Stimulated activated naive B cell treated with anti-CD40 and anti-IgM and Interleukin-4, amounts not matched to agents 10 μg/mL and 1 μg/mL and 100 μg/mL, for 72 hours (primary cell): ENCODE measurements around the gene HPSE2.
"Not testable (repeated sequence)": the region's sequence is repeated elsewhere in the genome, so short reads cannot be mapped to it uniquely, and the experiment has no call there.

ENCODE experiments used
- ATAC-seq, 2 donors: fragments of 150-1000 bp; cut with Tn5 transposase; replicated peaks; 2 replicates each; pipeline ENCODE4 v1.10.0; 2021; ENCODE audit warnings: moderate library complexity in 1 of 2
- DNase-seq: peaks from one replicate; pipeline ENCODE4 v3.0.0; 2021
- H3K27ac Mint-ChIP-seq: one replicate; pipeline ENCODE4 v1.8.0; 2022; ENCODE audit warnings: mild to moderate bottlenecking, mixed read lengths
- H3K27me3 Mint-ChIP-seq, 2 donors: one replicate each; pipeline ENCODE4 v1.8.0; 2022; ENCODE audit warnings: mixed read lengths in 2 of 2
- H3K36me3 Mint-ChIP-seq, 2 donors: one replicate each; pipeline ENCODE4 v1.8.0; 2022; ENCODE audit warnings: mixed read lengths in 2 of 2, mild to moderate bottlenecking in 1 of 2
- H3K4me1 Mint-ChIP-seq, 2 donors: one replicate each; pipeline ENCODE4 v1.8.0; 2022; ENCODE audit warnings: mixed read lengths in 2 of 2, mild to moderate bottlenecking in 1 of 2
- H3K4me3 Mint-ChIP-seq, 2 donors: one replicate each; pipeline ENCODE4 v1.8.0; 2022; ENCODE audit warnings: mild to moderate bottlenecking in 2 of 2, mixed read lengths in 2 of 2, moderate library complexity in 1 of 2
- H3K9me3 Mint-ChIP-seq, 2 donors: one replicate each; pipeline ENCODE4 v1.8.0; 2022; ENCODE audit warnings: mixed read lengths in 2 of 2, mild to moderate bottlenecking in 1 of 2

Gene HPSE2

DNA sequence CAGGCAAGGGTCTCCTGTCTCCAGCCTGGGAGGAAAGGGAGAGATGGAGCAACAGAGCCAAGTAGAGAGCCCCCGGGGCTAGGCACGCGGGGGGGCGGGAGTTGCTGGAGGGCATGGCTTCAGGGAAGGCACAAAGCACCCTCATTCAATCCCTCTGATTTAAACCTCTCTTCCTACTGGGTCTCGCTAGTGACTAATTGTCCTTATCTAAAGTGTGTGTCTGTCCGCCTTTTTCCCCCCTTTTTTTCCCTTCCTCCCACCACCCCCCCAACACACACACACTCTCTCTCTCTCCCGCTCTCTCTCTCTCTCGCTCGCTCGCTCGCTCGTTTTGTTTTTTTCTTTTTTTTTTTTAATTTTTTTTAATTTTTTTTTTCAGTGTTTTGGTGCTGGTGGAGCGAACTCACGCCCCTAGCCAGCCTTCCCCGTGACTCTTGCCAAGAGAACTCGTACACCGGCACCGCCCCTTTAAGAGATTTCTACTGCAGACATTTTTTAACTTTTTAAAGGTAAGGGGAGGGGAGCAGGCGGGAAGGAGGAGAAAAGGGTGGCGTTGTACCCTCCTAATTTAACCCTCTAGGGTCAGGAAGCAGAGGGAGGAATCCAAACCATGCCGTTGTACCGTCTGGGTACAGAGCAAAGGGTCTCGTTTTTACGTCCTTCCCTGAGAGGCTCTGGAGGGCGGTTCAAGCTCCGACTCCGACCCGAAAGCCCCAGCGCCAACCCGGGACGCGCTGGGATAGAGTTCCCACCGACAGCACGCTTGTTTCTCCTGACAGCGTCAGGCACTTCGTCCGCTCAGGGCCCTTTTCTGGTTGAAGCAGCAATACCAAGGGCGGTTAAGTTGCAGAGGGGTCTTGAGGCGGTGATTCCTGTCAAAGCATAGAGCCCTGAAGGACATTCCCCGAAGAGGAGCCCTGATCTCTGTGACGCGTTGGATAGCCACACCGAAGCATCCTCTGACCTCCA lies at the start of gene HPSE2:
TSS of gene HPSE2 (minus strand) at position 195 of the 969 bp plus-strand sequence.
- H3K9me3 Mint-ChIP-seq, result peaks cover 4 to 5% of the 10 kb centered on the region in 2 donors
- H3K27ac Mint-ChIP-seq, result peak within 1 kb of the TSS; percentile 76
- DNase-seq (no peak), ATAC-seq (no peak)
- H3K36me3 Mint-ChIP-seq, result peaks cover 0 to 4% of the 10 kb centered on the region in 2 donors
- H3K4me1 Mint-ChIP-seq, result peaks cover 15 to 35% of the 10 kb centered on the region in 2 donors
- H3K27me3 Mint-ChIP-seq, result peaks cover 62 to 71% of the 10 kb centered on the region in 2 donors
- no peak within 1 kb of the TSS for H3K4me3 Mint-ChIP-seq

GRCh38 chr10:99280472-99280871 lies 44.8 kb upstream of the HPSE2 start:
- H3K4me3 Mint-ChIP-seq, result no peak overlapping the region
- peaks cover 12 to 13% of the 10 kb centered on the region in 2 donors for H3K9me3 Mint-ChIP-seq
- ATAC-seq, result no peak
- no peak for DNase-seq
- no peak overlapping the region for H3K27ac Mint-ChIP-seq
- H3K4me1 Mint-ChIP-seq, result no peaks in the 10 kb centered on the region
- H3K36me3 Mint-ChIP-seq, result peaks cover 0 to 2% of the 10 kb centered on the region in 2 donors
- peaks cover 34 to 62% of the 10 kb centered on the region in 2 donors for H3K27me3 Mint-ChIP-seq

GRCh38 chr10:99279626-99280111 lies 44.0 kb upstream of the HPSE2 start:
- no peak overlapping the region for H3K27ac Mint-ChIP-seq
- H3K4me3 Mint-ChIP-seq, result no peak overlapping the region
- H3K4me1 Mint-ChIP-seq, result no peaks in the 10 kb centered on the region
- H3K9me3 Mint-ChIP-seq, result peaks cover 9 to 10% of the 10 kb centered on the region in 2 donors
- H3K36me3 Mint-ChIP-seq, result peaks cover 0 to 2% of the 10 kb centered on the region in 2 donors
- H3K27me3 Mint-ChIP-seq, result peaks cover 32 to 60% of the 10 kb centered on the region in 2 donors
- ATAC-seq (no peak), DNase-seq (no peak)

DNA sequence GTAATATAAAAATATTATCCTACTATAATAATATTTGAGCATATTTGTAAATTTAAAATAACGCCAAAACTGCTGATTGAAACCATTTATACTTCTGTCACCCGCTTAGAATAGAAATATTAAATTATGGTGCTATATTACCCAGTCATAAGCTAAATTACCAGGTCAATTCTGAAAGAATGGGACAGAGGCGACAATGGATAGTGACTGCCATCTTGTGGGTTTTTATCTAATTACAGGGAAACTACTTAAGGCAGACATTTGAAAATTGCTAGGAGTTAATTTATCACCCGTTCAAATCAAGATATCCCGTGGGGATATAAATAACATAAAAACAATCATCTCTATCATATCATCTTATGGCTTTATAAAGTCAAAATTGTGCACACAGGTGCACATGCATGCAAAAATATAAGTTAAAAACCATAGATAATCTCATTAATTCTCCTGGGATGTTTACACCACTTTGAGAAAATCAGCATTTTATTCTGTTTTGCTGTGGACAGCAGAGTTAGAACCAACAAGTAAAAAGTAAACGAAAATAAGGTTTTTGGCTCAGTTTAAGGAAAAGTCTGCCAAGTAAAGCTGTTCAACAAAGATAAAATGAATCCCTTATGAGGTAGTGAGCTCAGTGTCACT lies 41.3 kb upstream of the HPSE2 start:
- no peak for ATAC-seq
- no peak for DNase-seq
- peaks cover 0 to 2% of the 10 kb centered on the region in 2 donors for H3K36me3 Mint-ChIP-seq

GRCh38 chr10:99266383-99266782 lies 30.7 kb upstream of the HPSE2 start:
- Mint-ChIP-seq H3K9me3 (peaks cover 15 to 16% of the 10 kb centered on the region in 2 donors), H3K4me1 (no peaks in the 10 kb centered on the region), H3K4me3 (no peak overlapping the region), H3K27ac (no peak overlapping the region), H3K36me3 (peaks cover 0 to under 1% of the 10 kb centered on the region in 2 donors), H3K27me3 (peaks cover 23 to 29% of the 10 kb centered on the region in 2 donors)
- DNase-seq (no peak), ATAC-seq (no peak)

More for the DNA sequence above, 41.3 kb upstream of the HPSE2 start:
- Mint-ChIP-seq H3K9me3 (no peaks in the 10 kb centered on the region), H3K4me3 (no peak overlapping the region), H3K27ac (no peak overlapping the region), H3K27me3 (peaks cover 28 to 44% of the 10 kb centered on the region in 2 donors), H3K4me1 (no peaks in the 10 kb centered on the region)

DNA sequence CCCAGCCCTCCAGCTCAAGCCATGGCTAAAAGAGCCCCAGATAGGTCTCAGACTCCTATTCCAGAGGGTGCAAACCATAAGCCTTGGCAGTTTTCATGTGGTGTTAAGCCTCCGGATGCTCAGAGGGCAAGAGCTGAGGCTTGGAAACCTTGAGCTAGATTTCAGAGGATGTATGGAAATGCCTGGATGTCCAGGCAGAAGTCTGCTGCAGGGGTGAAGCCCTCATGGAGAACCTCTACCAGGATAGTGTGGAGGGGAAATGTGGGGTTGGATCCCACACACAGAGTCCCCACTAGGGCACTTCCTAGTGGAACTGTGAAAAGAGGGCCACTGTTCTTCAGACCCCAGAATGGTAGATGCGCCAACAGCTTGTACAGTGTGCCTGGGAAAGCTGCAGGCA lies 13.2 kb upstream of the HPSE2 start:
- Mint-ChIP-seq H3K9me3 (peaks cover 7 to 14% of the 10 kb centered on the region in 2 donors), H3K4me1 (no peaks in the 10 kb centered on the region), H3K27me3 (peaks cover 28 to 36% of the 10 kb centered on the region in 2 donors), H3K27ac (no peak overlapping the region), H3K36me3 (peaks cover 5 to 7% of the 10 kb centered on the region in 2 donors), H3K4me3 (no peak overlapping the region)
- no peak for DNase-seq
- no peak for ATAC-seq

- H3K27ac Mint-ChIP-seq, H3K4me1 Mint-ChIP-seq, DNase-seq, H3K36me3 Mint-ChIP-seq, ATAC-seq, H3K4me3 Mint-ChIP-seq: not testable (repeated sequence)
- Mint-ChIP-seq H3K27me3 (peaks cover 28 to 36% of the 10 kb centered on the region in 2 donors), H3K9me3 (peaks cover 7 to 11% of the 10 kb centered on the region in 2 donors)
These were observed 12.2 kb upstream of the HPSE2 start for GRCh38 chr10:99247893-99248292.

- Mint-ChIP-seq H3K36me3 (peaks cover 0 to 3% of the 10 kb centered on the region in 2 donors), H3K27me3 (peaks cover 57 to 69% of the 10 kb centered on the region in 2 donors), H3K4me1 (peaks cover 15 to 35% of the 10 kb centered on the region in 2 donors), H3K27ac (peak overlapping the region; percentile 76), H3K4me3 (no peak overlapping the region), H3K9me3 (peaks cover 3 to 4% of the 10 kb centered on the region in 2 donors)
- no peak for DNase-seq
- no peak for ATAC-seq
These were observed 1.1 kb upstream of the HPSE2 start for GRCh38 chr10:99236627-99237309.

DNA sequence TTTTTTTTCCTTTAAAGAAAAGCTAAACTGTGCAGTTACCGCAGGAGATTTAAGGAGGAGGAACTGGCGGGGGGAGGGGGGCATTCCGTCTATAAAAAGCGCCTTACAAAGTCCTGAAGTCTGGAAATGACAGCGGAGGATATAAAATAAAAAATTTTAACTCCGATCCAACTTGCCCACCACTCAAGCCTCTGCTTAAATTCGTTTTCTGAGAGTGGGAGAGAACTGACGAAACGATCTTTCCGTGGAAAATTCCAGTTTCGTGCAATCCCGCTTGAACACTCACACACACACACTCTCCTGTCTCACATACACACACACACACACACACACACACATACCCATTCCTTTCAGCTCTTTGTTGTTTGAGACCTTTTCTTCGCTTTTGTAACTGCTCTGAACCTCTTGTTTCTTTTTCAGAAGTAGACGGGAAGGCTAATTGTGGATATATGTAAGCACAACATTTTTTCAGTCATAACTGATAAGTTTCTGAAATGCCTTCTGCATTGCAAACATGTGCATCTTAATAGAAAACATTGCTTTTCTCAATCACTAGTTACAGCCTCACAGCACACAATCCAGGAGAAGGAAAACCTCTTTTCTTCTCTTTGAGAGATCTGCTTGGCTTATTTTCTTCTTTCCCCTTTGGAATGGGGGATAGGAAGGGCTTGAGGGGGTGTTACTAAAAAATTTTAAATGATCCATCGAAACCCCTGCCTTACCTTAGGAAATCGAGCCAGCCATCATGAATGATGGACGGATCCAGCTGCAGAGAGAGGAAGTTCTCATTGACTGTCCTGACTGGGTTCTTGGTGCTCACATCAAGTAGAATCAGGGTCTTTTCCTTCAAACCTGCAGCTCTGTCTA lies 628 bp downstream of the HPSE2 start:
- H3K4me3 Mint-ChIP-seq, result no peak overlapping the region
- peaks cover 4 to 5% of the 10 kb centered on the region in 2 donors for H3K9me3 Mint-ChIP-seq
- peaks cover 15 to 35% of the 10 kb centered on the region in 2 donors for H3K4me1 Mint-ChIP-seq
- H3K27me3 Mint-ChIP-seq, result peaks cover 60 to 72% of the 10 kb centered on the region in 2 donors
- H3K36me3 Mint-ChIP-seq, result peaks cover 0 to 4% of the 10 kb centered on the region in 2 donors
- ATAC-seq (no peak), DNase-seq (no peak)
- no peak overlapping the region for H3K27ac Mint-ChIP-seq

DNA sequence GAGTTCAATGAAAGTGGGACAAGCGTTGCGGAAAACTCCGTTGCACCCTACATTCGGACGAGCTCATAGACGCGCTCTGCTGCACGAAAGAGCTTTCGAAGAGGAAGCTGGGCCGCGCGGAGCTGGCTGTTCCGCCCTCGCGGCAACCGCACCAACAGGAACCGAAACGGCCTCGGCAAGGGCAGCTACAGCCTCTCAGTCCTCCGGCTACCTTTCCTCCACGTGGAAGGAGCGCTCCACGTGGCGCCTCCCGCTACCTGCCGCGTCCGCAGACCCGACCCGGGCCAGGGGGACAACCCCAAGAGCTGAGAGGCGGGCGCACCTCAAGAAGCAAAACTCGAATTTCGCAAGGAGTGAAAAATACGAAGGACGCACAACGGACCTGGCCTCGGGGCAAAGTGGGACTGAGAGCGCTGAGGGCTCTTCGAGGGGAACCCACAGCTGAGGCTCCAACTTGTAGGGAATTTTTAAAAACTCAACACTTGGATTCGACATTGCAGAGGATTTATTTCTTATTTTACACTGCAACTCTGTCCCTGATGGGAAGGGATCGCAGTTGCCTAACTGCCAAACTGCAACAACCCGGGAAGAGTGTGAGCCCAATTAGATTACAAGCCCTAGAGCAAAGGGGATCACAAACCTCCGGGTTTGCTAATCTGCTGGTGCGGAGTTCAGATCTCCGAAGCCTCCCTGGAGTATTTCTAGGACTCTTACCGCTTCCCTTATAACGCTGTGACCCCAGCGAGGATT lies 1.4 kb downstream of the HPSE2 start:
- Mint-ChIP-seq H3K4me3 (peak overlapping the region; percentile 67 to 70), H3K27ac (peak overlapping the region; percentile 92), H3K36me3 (peaks cover 0 to 4% of the 10 kb centered on the region in 2 donors), H3K9me3 (peaks cover 4 to 5% of the 10 kb centered on the region in 2 donors), H3K4me1 (peaks cover 15 to 35% of the 10 kb centered on the region in 2 donors), H3K27me3 (peaks cover 66 to 80% of the 10 kb centered on the region in 2 donors)
- peak; percentile 86 for DNase-seq
- peak; percentile 99 to 100 for ATAC-seq

DNA sequence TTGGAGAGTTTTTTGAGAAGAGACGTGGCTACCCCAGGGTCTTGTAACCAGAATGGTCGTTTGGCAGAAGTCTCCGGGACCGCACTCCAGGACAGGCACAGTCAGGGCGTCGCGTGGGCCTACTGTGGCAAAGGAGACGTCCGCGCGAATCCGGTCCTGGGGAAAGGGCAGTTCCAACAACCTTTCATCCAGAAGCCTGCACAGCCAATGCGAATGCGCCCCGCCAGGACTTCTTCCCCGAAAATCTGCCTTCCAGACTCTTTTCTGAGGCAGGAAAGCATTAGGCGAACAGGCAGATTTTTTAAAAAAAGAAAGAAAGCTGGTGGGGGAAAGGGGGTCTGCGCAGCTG lies 2.0 kb downstream of the HPSE2 start:
- H3K36me3 Mint-ChIP-seq, result peaks cover 0 to 4% of the 10 kb centered on the region in 2 donors
- ATAC-seq (peak in 1 of 2 donors; percentile 5), DNase-seq (no peak)
- H3K9me3 Mint-ChIP-seq, result peaks cover 4 to 5% of the 10 kb centered on the region in 2 donors
- peak overlapping the region; percentile 67 to 70 for H3K4me3 Mint-ChIP-seq
- peaks cover 15 to 35% of the 10 kb centered on the region in 2 donors for H3K4me1 Mint-ChIP-seq
- peaks cover 68 to 84% of the 10 kb centered on the region in 2 donors for H3K27me3 Mint-ChIP-seq
- H3K27ac Mint-ChIP-seq, result peak overlapping the region; percentile 92

DNA sequence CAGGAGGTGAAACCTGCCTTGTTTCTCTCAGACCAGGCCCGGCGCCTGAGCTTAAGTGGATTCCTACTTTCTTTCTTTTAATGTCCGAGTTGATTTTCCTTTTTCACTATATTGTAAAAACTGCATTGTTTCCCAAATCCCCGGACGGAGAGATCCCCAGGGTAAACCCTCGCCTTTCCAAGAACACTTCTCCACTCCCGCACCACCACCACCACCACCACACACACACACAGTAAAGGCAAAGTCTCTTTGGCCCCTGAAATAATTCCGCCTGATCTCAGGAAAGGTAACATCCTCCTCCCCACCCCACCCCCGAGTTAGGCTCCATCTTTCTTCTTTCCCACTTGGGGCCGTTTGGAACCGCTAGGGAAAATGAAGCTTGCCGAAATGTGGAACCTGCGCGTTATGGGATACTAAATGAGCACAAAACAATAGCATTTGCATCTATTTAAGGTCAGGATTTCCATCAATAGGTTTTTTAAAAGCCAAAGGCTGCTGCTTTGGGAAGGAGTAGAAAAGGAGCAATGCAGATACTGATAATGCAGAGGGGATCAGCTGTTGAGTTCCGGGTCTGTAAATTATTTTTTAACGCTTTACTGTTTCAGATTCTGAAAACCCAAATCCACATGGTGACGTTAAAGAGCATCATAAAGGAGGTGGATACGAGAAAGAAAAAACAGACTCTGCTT lies 2.5 kb downstream of the HPSE2 start:
- Mint-ChIP-seq H3K36me3 (peaks cover 0 to 4% of the 10 kb centered on the region in 2 donors), H3K27me3 (peaks cover 69 to 84% of the 10 kb centered on the region in 2 donors), H3K4me1 (peaks cover 15 to 35% of the 10 kb centered on the region in 2 donors), H3K27ac (peak overlapping the region; percentile 42), H3K9me3 (peaks cover 4 to 5% of the 10 kb centered on the region in 2 donors), H3K4me3 (peak overlapping the region in 1 of 2 donors; percentile 67)
- ATAC-seq, result no peak
- DNase-seq, result no peak
